Daoy (cell line): Measurements from ENCODE around the gene LRP6. TPM values are rescaled to one million over a fixed set of nuclear protein-coding genes. Genes with fewer than 3 reads are reported as not detected.
A peak's percentile ranks its signal among the peaks of the same experiment; 100 is the strongest.
"Not testable (repeated sequence)": the region's sequence is repeated elsewhere in the genome, so short reads cannot be mapped to it uniquely, and the experiment has no call there.

Experiments used
- DNase-seq: peaks from one replicate; pipeline ENCODE4 v3.0.0-alpha.2; 2015; ENCODE audit warnings: low read depth
- total RNA-seq: library from RNA; depleted of rRNA; stranded (reverse); fragments of >200 nt; shearing (Covaris generic); gene quantifications from 2 replicates; pipeline ENCODE4 v1.2.3, GENCODE V29; 2014

The LRP6 gene
- total RNA-seq, 1 experiment from 2014 or later, result 6.3 TPM

- DNase-seq, result no peak
Measured at GRCh38 chr12:12121061-12121460, 145.8 kb downstream of the LRP6 start.

- no peak for DNase-seq
Measured at GRCh38 chr12:12116677-12117076, 150.2 kb downstream of the LRP6 start.

GRCh38 chr12:12115514-12115913 lies 151.3 kb downstream of the LRP6 start:
- no peak for DNase-seq

GRCh38 chr12:12110923-12111555 lies 155.8 kb downstream of the LRP6 start:
- DNase-seq, result not testable (repeated sequence)

- no peak for DNase-seq
Measured at GRCh38 chr12:12108441-12109058, 158.3 kb downstream of the LRP6 start.

- no peak for DNase-seq
Measured at GRCh38 chr12:12107678-12108077, 159.2 kb downstream of the LRP6 start.

GRCh38 chr12:12099102-12099501 lies 167.7 kb downstream of the LRP6 start:
- DNase-seq, result no peak

- no peak for DNase-seq
Measured at GRCh38 chr12:12098691-12099015, 168.2 kb downstream of the LRP6 start.

GRCh38 chr12:12097891-12098690 lies 168.8 kb downstream of the LRP6 start:
- no peak for DNase-seq

GRCh38 chr12:12095021-12095420 lies 171.8 kb downstream of the LRP6 start:
- no peak for DNase-seq

- no peak for DNase-seq
Measured at GRCh38 chr12:12094481-12094880, 172.4 kb downstream of the LRP6 start.

- DNase-seq, result peak; percentile 9
Measured at GRCh38 chr12:12091977-12092663, 174.7 kb downstream of the LRP6 start.

GRCh38 chr12:12091071-12091470 lies 175.8 kb downstream of the LRP6 start:
- no peak for DNase-seq

GRCh38 chr12:12088761-12089160 lies 178.1 kb downstream of the LRP6 start:
- no peak for DNase-seq

GRCh38 chr12:12088147-12088546 lies 178.7 kb downstream of the LRP6 start:
- no peak for DNase-seq

GRCh38 chr12:12087693-12088034 lies 179.2 kb downstream of the LRP6 start:
- no peak for DNase-seq

- DNase-seq, result no peak
Measured at GRCh38 chr12:12086973-12087692, 179.7 kb downstream of the LRP6 start.

GRCh38 chr12:12086362-12086761 lies 180.5 kb downstream of the LRP6 start:
- DNase-seq, result no peak

- no peak for DNase-seq
Measured at GRCh38 chr12:12083688-12084087, 183.2 kb downstream of the LRP6 start.

- no peak for DNase-seq
Measured at GRCh38 chr12:12081836-12082497, 184.9 kb downstream of the LRP6 start.

GRCh38 chr12:12079291-12079690 lies 187.6 kb downstream of the LRP6 start:
- DNase-seq, result no peak
